Measurements from ENCODE around the gene WIPF2. TPM values are rescaled to one million over a fixed set of nuclear protein-coding genes. Genes with fewer than 3 reads are reported as not detected.

WIPF2 gene
- total and polyA plus RNA-seq, 2 of the 8 experiments (the other 6 are each of a cell fraction or from before 2014, with no cell fraction given), result 6.9 to 25.3 TPM

DNA sequence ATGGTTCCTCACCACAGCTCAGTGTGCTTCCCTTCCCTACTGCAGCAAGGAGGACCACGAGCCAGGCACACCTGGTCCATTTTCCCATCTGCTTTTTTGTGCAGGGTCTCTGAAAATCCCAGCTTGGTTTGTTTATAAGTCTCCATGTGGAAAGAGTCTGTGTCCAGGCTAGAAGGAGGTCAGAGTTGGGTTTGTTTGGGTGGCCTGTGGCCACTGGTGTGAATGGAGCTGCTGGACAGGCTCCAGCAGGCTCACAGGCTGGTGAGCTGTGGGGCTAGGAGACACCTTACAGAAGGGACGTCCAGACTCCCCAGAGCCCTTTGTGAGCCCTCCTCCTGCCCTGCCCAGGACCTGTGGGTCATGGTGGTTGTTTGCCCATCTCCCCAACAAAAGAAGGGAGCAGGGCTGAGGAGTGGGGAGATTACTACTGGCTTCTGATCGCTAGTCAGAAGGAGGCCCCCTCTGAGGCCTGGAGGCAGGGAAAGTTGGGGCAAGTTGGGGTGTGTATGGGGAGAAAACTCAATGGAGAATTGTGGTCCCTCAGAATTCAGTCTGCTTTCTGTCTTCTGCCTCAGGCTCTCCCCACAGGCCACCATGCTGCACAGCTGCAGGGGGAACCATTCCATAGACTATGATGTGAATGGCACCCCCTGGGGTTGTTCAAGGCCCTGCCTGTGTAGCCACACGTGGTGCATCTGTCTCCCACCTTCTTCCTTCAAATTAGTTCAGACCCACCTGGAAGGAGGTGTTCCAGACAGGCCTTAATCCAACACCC lies 94.0 kb downstream of the WIPF2 start:
- no peak overlapping the region for H3K9ac ChIP-seq (replicated peaks in 1 of 4; ENCODE audit: extremely low read depth in 1 of 4, low read depth in 3 of 4, low read length in 3 of 4)
- H3K4me2 ChIP-seq (ENCODE audit: insufficient read depth in 1 of 2, low read depth in 2 of 2, low read length in 2 of 2), result no peak overlapping the region
- POLR2A ChIA-PET (ENCODE audit: partially characterized antibody), result interaction anchor here (30.6 kb wide), 2 partner anchors 17 to 39 kb away, joined by 540 to 570 read pairs; partner anchors contain the start of genes CDC6, GJD3 and RARA
- TF ChIP-seq EZH2 (IDR thresholded peaks at IDR 0.05; ENCODE audit: low read depth, low read length, severe bottlenecking) (no peak), SUZ12 (IDR thresholded peaks at IDR 0.05; ENCODE audit: low read length) (no peak), RFX5 (IDR thresholded peaks at IDR 0.05; ENCODE audit: borderline replicate concordance, low read depth, low read length) (no peak), NANOG (IDR thresholded peaks at IDR 0.05; ENCODE audit: insufficient read depth, low read depth, low read length, poor library complexity, severe bottlenecking) (no peak), SIRT6 (IDR thresholded peaks at IDR 0.05; ENCODE audit: low read length) (no peak), TCF12 (IDR thresholded peaks at IDR 0.05; ENCODE audit: low read depth, low read length) (no peak), KDM5A (IDR thresholded peaks at IDR 0.05; ENCODE audit: low read length) (no peak), POLR2AphosphoS5 (IDR thresholded peaks at IDR 0.05; ENCODE audit: low read depth, low read length) (no peak), TBP (IDR thresholded peaks at IDR 0.05; ENCODE audit: low read depth, low read length) (no peak), POU5F1 (IDR thresholded peaks at IDR 0.05; ENCODE audit: low read depth, low read length) (no peak), ZNF274 (IDR thresholded peaks at IDR 0.05; ENCODE audit: borderline replicate concordance, extremely low read depth, low read length) (no peak)
- TF ChIP-seq, protein P1, sequence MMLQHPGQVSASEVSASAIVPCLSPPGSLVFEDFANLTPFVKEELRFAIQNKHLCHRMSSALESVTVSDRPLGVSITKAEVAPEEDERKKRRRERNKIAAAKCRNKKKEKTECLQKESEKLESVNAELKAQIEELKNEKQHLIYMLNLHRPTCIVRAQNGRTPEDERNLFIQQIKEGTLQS (IDR thresholded peaks at IDR 0.05; ENCODE audit: insufficient read depth, low read depth, low read length), result no peak

More for the DNA sequence above, 94.0 kb downstream of the WIPF2 start:
- Histone ChIP-seq H3K56ac (replicated peaks; ENCODE audit: insufficient read length, low read depth, low read length) (no peak overlapping the region), H3K4me1 (replicated peaks in 1 of 4; ENCODE audit: control insufficient read depth in 3 of 4, insufficient read depth in 4 of 4, low read length in 3 of 4) (peaks cover 0 to 35% (median 26%) of the 10 kb centered on the region in 4 experiments; a peak in 6 of 7 replicates), H3K23ac (ENCODE audit: insufficient read length) (no peak overlapping the region), H3K36me3 (ENCODE audit: control insufficient read depth in 2 of 4, insufficient read depth in 4 of 4, low read length in 3 of 4) (no peaks in the 10 kb centered on the region), H2BK20ac (ENCODE audit: low read length) (0 out of 2 replicates have a peak overlapping the region, but pooled peaks have one; percentile 43), H4K8ac (ENCODE audit: extremely low read depth, insufficient read depth, low read length) (no peak overlapping the region), H4K20me1 (replicated peaks in 1 of 2; ENCODE audit: control insufficient read depth in 1 of 2, insufficient read depth in 2 of 2, low read length in 2 of 2) (peaks cover 0 to 7% of the 10 kb centered on the region in 2 experiments), H3K4me3 (ENCODE audit: extremely low read depth in 1 of 4, insufficient read depth in 2 of 4, low read depth in 3 of 4, low read length in 4 of 4) (no peak overlapping the region), H2BK5ac (ENCODE audit: low read depth, low read length) (peak overlapping the region; percentile 69; the same call in 1 of the 2 replicates), H2BK15ac (ENCODE audit: low read length) (peak overlapping the region; percentile 61; the same call in 1 of the 2 replicates), H3K27me3 (replicated peaks in 1 of 4; ENCODE audit: control insufficient read depth in 3 of 4, extremely low read depth in 1 of 4, insufficient read depth in 3 of 4, low read length in 3 of 4) (peaks cover 0 to 16% (median 10%) of the 10 kb centered on the region in 4 experiments; a peak in 5 of 7 replicates), H3K79me1 (ENCODE audit: low read depth, low read length) (no peaks in the 10 kb centered on the region), H4K5ac (ENCODE audit: insufficient read length, low read depth, low read length) (no peak overlapping the region), H3K79me2 (ENCODE audit: control insufficient read depth in 1 of 2, insufficient read depth in 2 of 2, low read length in 2 of 2) (no peaks in the 10 kb centered on the region), H3K18ac (ENCODE audit: extremely low read depth, low read length) (no peak overlapping the region), H4K91ac (replicated peaks; ENCODE audit: insufficient read length, low read length) (no peak overlapping the region), H3K23me2 (ENCODE audit: low read depth, low read length) (peaks cover 9% of the 10 kb centered on the region), H3K14ac (ENCODE audit: insufficient read length) (no peak overlapping the region), H3K4ac (replicated peaks; ENCODE audit: insufficient read length, low read depth, low read length) (no peak overlapping the region), H2BK12ac (ENCODE audit: low read depth, low read length) (0 out of 2 replicates have a peak overlapping the region, but pooled peaks have one; percentile 56), H3K9me3 (ENCODE audit: insufficient read depth in 2 of 2, low read depth in 1 of 2, low read length in 1 of 2) (no peaks in the 10 kb centered on the region), H2AK5ac (ENCODE audit: low read depth, low read length) (no peak overlapping the region), H3K27ac (ENCODE audit: low read depth, low read length) (no peak overlapping the region), H2AFZ (ENCODE audit: low read length) (no peak overlapping the region), H2BK120ac (replicated peaks; ENCODE audit: low read depth, low read length) (no peak overlapping the region)
- FAIRE-seq, result no peak
- CTCF ChIA-PET (ENCODE audit: partially characterized antibody), result interaction anchor here (1.8 to 39.2 kb wide), 2 partner anchors 18 to 40 kb away, joined by 6 to 1198 read pairs; partner anchors contain the start of gene GJD3
- 67% methylated on average over 4 of the region's 4 CpGs; no CpG with 5 or more reads in 1 of the 2 experiments for WGBS, 2 experiments (ENCODE audit: extremely low coverage in 1 of 2, insufficient coverage in 1 of 2, insufficient read length in 1 of 2, insufficient replicate concordance in 2 of 2, low coverage in 1 of 2, low lambda C conversion rate in 2 of 2, missing lambda C conversion rate in 1 of 2)
- no peak for DNase-seq (ENCODE audit: low read depth in 1 of 2, low spot score in 2 of 2)
